HEK293T (cell line): ENCODE data around the gene PEX16.

Experiments
- BHLHE40 ChIP-seq: fragments of 450-650 bp; IDR thresholded peaks from 2 replicates; pipeline ENCODE4 v1.6.1; 2016; ENCODE audit warnings: mild to moderate bottlenecking, moderate library complexity, borderline replicate concordance
- FOXA1 ChIP-seq: fragments of 450-650 bp; IDR thresholded peaks from 2 replicates; pipeline ENCODE4 v1.6.1; 2016; ENCODE audit warnings: mild to moderate bottlenecking
- FOXK2 ChIP-seq: fragments of 450-650 bp; IDR thresholded peaks from 2 replicates; pipeline ENCODE4 v1.6.1; 2016; ENCODE audit warnings: mild to moderate bottlenecking
- FOXM1 ChIP-seq: fragments of 450-650 bp; IDR thresholded peaks from 2 replicates; pipeline ENCODE4 v1.6.1; 2017; ENCODE audit warnings: mild to moderate bottlenecking, borderline replicate concordance
- L3MBTL2 ChIP-seq: fragments of 450-650 bp; conservative IDR thresholded peaks from 2 replicates; pipeline ENCODE4 v1.6.1; 2016; ENCODE audit warnings: mild to moderate bottlenecking
- NFRKB ChIP-seq: fragments of 450-650 bp; IDR thresholded peaks from 2 replicates; pipeline ENCODE4 v1.6.1; 2016; ENCODE audit warnings: mild to moderate bottlenecking, moderate library complexity
- SP1 ChIP-seq: fragments of 450-650 bp; IDR thresholded peaks from 2 replicates; pipeline ENCODE4 v1.6.1; 2017
- SUZ12 ChIP-seq: fragments of 450-650 bp; IDR thresholded peaks from 2 replicates; pipeline ENCODE4 v1.6.1; 2016; ENCODE audit warnings: mild to moderate bottlenecking
- TARDBP ChIP-seq: fragments of 450-650 bp; IDR thresholded peaks from 2 replicates; pipeline ENCODE4 v1.6.1; 2016

DNA sequence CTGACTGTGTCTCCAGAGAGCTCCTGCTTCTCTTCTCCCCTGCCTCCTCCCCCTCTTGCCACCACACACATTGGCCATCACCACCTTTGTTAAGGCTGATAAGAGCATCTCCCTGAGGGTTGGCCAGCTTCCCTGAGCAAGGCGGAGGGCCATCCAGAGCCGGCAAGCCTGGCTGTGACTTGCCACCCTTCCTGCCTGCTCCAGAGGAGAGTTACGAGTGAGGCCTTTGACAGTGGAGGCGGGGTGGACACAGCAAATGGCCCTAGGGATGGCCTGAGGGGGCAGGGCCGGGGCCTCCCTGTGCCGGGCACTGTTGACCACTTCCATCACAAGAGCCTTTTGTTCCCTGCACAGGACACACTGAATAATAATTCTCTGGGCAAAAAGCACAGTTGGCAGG lies 16.1 kb downstream of the PEX16 start:
- TF ChIP-seq SUZ12 (no peak), NFRKB (no peak), SP1 (no peak), BHLHE40 (no peak), FOXA1 (no peak), FOXM1 (no peak), TARDBP (no peak), FOXK2 (no peak), L3MBTL2 (no peak)
